Heart right ventricle (tissue), 16 donors: ENCODE results near the gene KRT39. TPM values are rescaled to one million over a fixed set of nuclear protein-coding genes. Genes with fewer than 3 reads are reported as not detected.

ENCODE experiments used
- ATAC-seq, 8 donors: fragments of 200-7000 bp; cut with Tn5 transposase; one replicate each; pipeline ENCODE4 v1.9.1; 2020; ENCODE audit warnings: mild to moderate bottlenecking in 8 of 8, moderate library complexity in 8 of 8, moderate number of reproducible peaks in 1 of 8
- DNase-seq, 2 donors: peaks; one replicate each; pipeline ENCODE4 v3.0.0-alpha.2; 2020
- H3K27ac ChIP-seq, 10 donors: fragments of 200-600 bp; sonication (generic) in 2 of 10; one replicate each; pipeline versions ENCODE4 v1.5.0 to v1.8.0; 2020 to 2022; ENCODE audit warnings: mild to moderate bottlenecking in 3 of 10
- H3K27me3 ChIP-seq, 7 donors: fragments of 200-600 bp; one replicate each; pipeline ENCODE4 v1.8.0; 2021 to 2022; ENCODE audit warnings: mild to moderate bottlenecking in 2 of 7
- H3K36me3 ChIP-seq, 9 donors: fragments of 200-600 bp; sonication (generic) in 1 of 9; one replicate each; pipeline versions ENCODE4 v1.5.0 to v1.8.0; 2020 to 2022; ENCODE audit warnings: mild to moderate bottlenecking in 2 of 9
- H3K4me1 ChIP-seq, 9 donors: fragments of 200-600 bp; sonication (generic) in 1 of 9; one replicate each; pipeline versions ENCODE4 v1.5.0 to v1.8.0; 2020 to 2022; ENCODE audit warnings: mild to moderate bottlenecking in 4 of 9
- H3K4me3 ChIP-seq, 10 donors: fragments of 200-600 bp; sonication (generic) in 2 of 10; one replicate each; pipeline versions ENCODE4 v1.5.0 to v1.8.0; 2020 to 2022; ENCODE audit warnings: mild to moderate bottlenecking in 7 of 10, moderate library complexity in 2 of 10
- H3K9me3 ChIP-seq, 11 donors: fragments of 200-600 bp in 10 of 11; sonication (generic) in 2 of 11; one replicate each; pipeline versions ENCODE4 v1.5.0 to v1.8.0; 2013 to 2022; ENCODE audit warnings: mild to moderate bottlenecking in 2 of 11, control low read depth in 1 of 11, moderate library complexity in 1 of 11
- WGBS, 2 donors: extraction: QIAGEN DNeasy Blood & Tissue Kit; methylation state at CpG; one replicate each; pipeline ENCODE4 v1.1.7; 2013; ENCODE audit warnings: inconsistent platforms in 1 of 2; 5-methylcytosine and 5-hydroxymethylcytosine counted together
- intact Hi-C, 10 donors: fragments of 100-400 bp; cut with DNase I; formaldehyde crosslinking; loops; one replicate each; pipeline versions ENCODE4 v1.11.1 to v1.14.2; 2022
- polyA plus RNA-seq, 2 donors: library from polyadenylated mRNA; stranded (reverse); fragments of 200-250 nt; gene quantifications; one replicate each; pipeline ENCODE4 v1.2.3, GENCODE V29; 2013
- total RNA-seq, 10 donors: library from RNA; stranded (reverse); fragmentation: NEBNext Ultra II Directional in 3 of 10; extraction: Animal tissue kit (Norgen Biotek cat#: 25700) in 3 of 10; gene quantifications; one replicate each; pipeline versions ENCODE4 v1.2.1 to v1.2.4, GENCODE V29; 2021 to 2023
- TF ChIP-seq, protein P1 (sequence below), 9 donors: fragments of 200-600 bp; sonication (generic) in 2 of 9; IDR thresholded peaks; one replicate each; pipeline versions ENCODE4 v1.5.0 to v1.8.0; 2021 to 2022; ENCODE audit warnings: antibody characterized with exemption in 9 of 9, mild to moderate bottlenecking in 5 of 9, moderate library complexity in 1 of 9
- donor health status: Arrhythmogenic right ventricular cardiomyopathy.
- donor health status: ischemic (EF 13 %, LVEDD 7.1; RV severe dilation, severe dysfunction).
- donor health status: healthy with polysubstance abuse.
- donor health status: DM: no; HTN: yes; CAD: no.
- donor health status: DM: no; HTN: no; CAD: no.
- donor health status: ischemic (EF 25% LVEDD 6.9; RV normal size, moderate dysfunction).
- donor health status: ischemic (EF 25% LVEDD 5.7; RV mildly dilated, moderate dysfunction).
- donor health status: healthy.
- donor health status: DM: yes; HTN: yes; CAD: no.
- donor health status: Ischemic cardiomyopathy.
- donor health status: ischemic (EF 35%, LVEDD 5.7; RV mildly dilated, moderate dysfunction).
- donor health status: nonischemic (EF 11% LVEDD 7.7; RV severe dilation, severe dysfunction).
- donor health status: DM: yes; HTN: yes; CAD: no.
- donor health status: PGD.
- donor health status: ischemic (EF 29% LVEDD 5.4; RV normal size, mild dysfunction).
- donor health status: nonischemic (EF 23%, LVEDD 6.1; RV moderate dilation, normal function).

Gene KRT39
- total and polyA plus RNA-seq, 12 donors = not detected

DNA sequence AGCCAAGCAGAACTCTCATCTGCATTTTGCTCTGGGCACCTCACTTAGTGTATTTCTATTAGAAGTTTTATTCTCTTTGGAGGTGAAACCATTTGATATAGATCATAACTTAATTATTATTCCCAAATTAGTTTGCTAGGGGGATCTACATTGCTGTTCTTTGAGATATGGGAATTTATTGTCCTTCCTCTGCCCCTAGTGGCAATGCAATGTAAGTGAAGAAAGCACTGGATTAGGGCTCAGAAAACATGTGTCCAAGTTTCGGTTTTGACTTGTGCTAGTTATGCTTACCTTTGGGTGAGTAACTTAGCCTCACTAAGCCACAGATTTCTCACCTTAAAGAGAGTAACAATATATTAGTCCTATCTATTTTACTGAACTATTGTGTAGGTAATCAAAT lies 2.9 kb downstream of the KRT39 start:
- Histone ChIP-seq H3K4me1 (no peaks in the 10 kb centered on the region), H3K36me3 (no peaks in the 10 kb centered on the region), H3K27ac (no peak overlapping the region), H3K9me3 (peaks cover 0 to 6% (median 0%) of the 10 kb centered on the region in 11 donors), H3K4me3 (no peak overlapping the region), H3K27me3 (peaks cover 0 to 23% (median under 1%) of the 10 kb centered on the region in 7 donors)
- WGBS, 2 donors = 47 to 72% methylated on average over 1 of the region's 1 CpG
- intact Hi-C loops = no loop called here
- TF ChIP-seq, protein P1, sequence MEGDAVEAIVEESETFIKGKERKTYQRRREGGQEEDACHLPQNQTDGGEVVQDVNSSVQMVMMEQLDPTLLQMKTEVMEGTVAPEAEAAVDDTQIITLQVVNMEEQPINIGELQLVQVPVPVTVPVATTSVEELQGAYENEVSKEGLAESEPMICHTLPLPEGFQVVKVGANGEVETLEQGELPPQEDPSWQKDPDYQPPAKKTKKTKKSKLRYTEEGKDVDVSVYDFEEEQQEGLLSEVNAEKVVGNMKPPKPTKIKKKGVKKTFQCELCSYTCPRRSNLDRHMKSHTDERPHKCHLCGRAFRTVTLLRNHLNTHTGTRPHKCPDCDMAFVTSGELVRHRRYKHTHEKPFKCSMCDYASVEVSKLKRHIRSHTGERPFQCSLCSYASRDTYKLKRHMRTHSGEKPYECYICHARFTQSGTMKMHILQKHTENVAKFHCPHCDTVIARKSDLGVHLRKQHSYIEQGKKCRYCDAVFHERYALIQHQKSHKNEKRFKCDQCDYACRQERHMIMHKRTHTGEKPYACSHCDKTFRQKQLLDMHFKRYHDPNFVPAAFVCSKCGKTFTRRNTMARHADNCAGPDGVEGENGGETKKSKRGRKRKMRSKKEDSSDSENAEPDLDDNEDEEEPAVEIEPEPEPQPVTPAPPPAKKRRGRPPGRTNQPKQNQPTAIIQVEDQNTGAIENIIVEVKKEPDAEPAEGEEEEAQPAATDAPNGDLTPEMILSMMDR (IDR thresholded peaks at IDR 0.05) = peak; percentile 9 to 64 (median 50)
- ATAC-seq (no peak), DNase-seq (no peak)

DNA sequence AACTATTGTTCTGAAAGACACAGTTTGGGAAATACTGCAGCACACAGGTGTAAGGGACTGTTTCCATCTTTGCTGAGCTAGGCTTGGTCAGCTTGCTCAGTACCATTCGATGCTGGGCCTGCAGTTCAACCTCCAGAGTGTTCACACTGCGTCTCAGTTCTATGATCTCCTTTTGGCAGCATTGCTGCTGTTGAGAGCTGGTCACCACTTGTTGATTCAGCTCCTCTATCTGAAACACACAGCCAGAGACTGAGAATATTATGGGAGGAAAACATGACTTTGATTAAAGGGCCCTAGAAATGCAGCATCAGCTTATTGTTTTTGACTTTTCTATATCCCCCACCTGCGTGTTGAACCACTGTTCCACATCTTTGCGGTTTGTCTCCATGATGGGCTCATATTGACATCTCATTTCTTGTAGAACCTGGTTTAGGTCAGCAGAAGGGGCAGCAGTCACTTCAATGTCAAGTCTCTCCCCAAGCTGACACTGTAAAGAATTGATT lies 4.6 kb downstream of the KRT39 start:
- WGBS, 2 donors = 87 to 89% methylated on average over 4 of the region's 4 CpGs

DNA sequence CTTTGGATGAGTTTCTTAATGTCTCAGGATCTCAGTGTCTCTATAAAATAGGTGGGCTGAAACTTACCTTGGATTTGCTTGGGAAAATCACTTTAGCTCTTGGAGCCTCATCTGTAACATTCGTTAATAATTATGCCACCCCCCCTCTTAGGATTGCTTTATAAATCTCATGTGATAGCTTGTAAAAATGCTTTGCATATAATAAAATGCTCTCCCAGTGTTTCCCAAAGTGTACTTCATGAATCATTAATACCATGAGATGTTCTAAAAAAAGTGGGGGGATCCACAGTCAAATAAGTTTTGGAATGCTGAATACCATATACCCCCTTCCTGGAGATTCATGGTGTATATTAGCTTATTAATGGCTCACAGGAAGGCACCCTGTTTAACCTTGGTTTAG lies 5.2 kb downstream of the KRT39 start:
- Histone ChIP-seq H3K27me3 (peaks cover 0 to 17% (median 5%) of the 10 kb centered on the region in 7 donors), H3K4me3 (no peak overlapping the region), H3K27ac (no peak overlapping the region), H3K9me3 (no peaks in the 10 kb centered on the region), H3K4me1 (no peaks in the 10 kb centered on the region), H3K36me3 (no peaks in the 10 kb centered on the region)
- ATAC-seq = no peak
- 85 to 98% methylated on average over 1 of the region's 1 CpG for WGBS, 2 donors
- intact Hi-C loops = no loop called here
- no peak for DNase-seq
- TF ChIP-seq, protein P1 (IDR thresholded peaks at IDR 0.05) = no peak

More for the DNA sequence above, 4.6 kb downstream of the KRT39 start:
- ATAC-seq (no peak), DNase-seq (no peak)
- no peak overlapping the region for H3K4me3 ChIP-seq
- no peaks in the 10 kb centered on the region for H3K36me3 ChIP-seq
- H3K27me3 ChIP-seq = peaks cover 0 to 22% (median 5%) of the 10 kb centered on the region in 7 donors
- H3K9me3 ChIP-seq = no peaks in the 10 kb centered on the region
- H3K4me1 ChIP-seq = no peaks in the 10 kb centered on the region
- TF ChIP-seq, protein P1 (IDR thresholded peaks at IDR 0.05) = no peak
- intact Hi-C loops = no loop called here
- no peak overlapping the region for H3K27ac ChIP-seq

DNA sequence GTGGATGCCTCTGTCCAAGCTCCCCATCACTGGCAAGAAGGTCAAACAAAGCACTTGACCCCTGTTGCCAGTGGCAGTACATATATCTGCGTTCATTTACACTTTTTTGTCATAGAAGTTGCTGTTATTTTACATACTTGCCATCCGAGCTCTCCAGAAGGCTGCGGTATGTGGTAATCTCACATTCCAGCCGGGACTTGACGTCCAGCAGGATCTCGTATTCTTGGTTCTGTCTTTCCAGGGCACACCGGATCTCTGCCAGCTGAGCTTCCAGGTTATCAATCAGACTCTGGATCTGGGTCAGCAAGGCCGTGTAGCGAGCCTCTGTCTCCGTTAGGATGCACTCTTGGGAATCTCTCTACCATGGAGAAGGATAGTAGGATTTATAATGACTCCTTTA lies 6.6 kb downstream of the KRT39 start:
- no peak for ATAC-seq
- DNase-seq = no peak
- H3K27me3 ChIP-seq = peaks cover 0 to 17% (median 8%) of the 10 kb centered on the region in 7 donors
- no peaks in the 10 kb centered on the region for H3K4me1 ChIP-seq
- H3K9me3 ChIP-seq = no peaks in the 10 kb centered on the region
- H3K4me3 ChIP-seq = no peak overlapping the region
- intact Hi-C loops = no loop called here
- TF ChIP-seq, protein P1 (IDR thresholded peaks at IDR 0.05) = no peak
- WGBS, 2 donors = 36 to 43% methylated on average over 10 of the region's 10 CpGs
- H3K27ac ChIP-seq = no peak overlapping the region
- no peaks in the 10 kb centered on the region for H3K36me3 ChIP-seq
